Brain microvascular endothelial cell (primary cell): ENCODE measurements around the gene LCK.

Source experiments
- DNase-seq: peaks from one replicate; pipeline ENCODE4 v3.0.0-alpha.2; 2020
- H3K27ac ChIP-seq: fragments of 250-450 bp; sonication (Bioruptor Pico); 2 replicates; pipeline ENCODE4 v1.5.1; 2020; ENCODE audit warnings: mild to moderate bottlenecking, moderate library complexity
- H3K27me3 ChIP-seq: fragments of 250-450 bp; sonication (Bioruptor Pico); replicated peaks from 2 replicates; pipeline ENCODE4 v1.5.1; 2020; ENCODE audit warnings: mild to moderate bottlenecking
- H3K36me3 ChIP-seq: fragments of 250-450 bp; sonication (Bioruptor Pico); replicated peaks from 2 replicates; pipeline ENCODE4 v1.5.1; 2020; ENCODE audit warnings: mild to moderate bottlenecking
- H3K4me3 ChIP-seq: 2 replicates; pipeline ENCODE4 v1.5.1; 2011; ENCODE audit warnings: low read depth, mild to moderate bottlenecking, control low read depth, low read length, moderate library complexity
- CTCF ChIP-seq: IDR thresholded peaks from 2 replicates; pipeline ENCODE4 v1.5.1; 2011; ENCODE audit warnings: low read depth, mild to moderate bottlenecking, moderate library complexity, low read length, control low read depth, inconsistent platforms; ENCODE audit errors: missing control alignments
- in situ Hi-C: cut with HindIII; loops from 2 replicates; pipeline ENCODE4 v1.10.0; 2017; ENCODE audit warnings: low sequenced_read_pairs, low pct_ligation_motif_present

LCK gene

GRCh38 chr1:32221980-32222755 is 28.9 kb upstream of the LCK start, which contains the start of the genes EIF3I and TMEM234:
Gene EIF3I, plus strand, starts transcription at chr1:32222407. Its CDS starts 35 bp downstream, at chr1:32222442.
Gene TMEM234, minus strand, starts transcription at chr1:32222353. Its CDS starts 31 bp downstream, at chr1:32222322.
- no peak for TF ChIP-seq CTCF
- Histone ChIP-seq H3K4me3 (peak within 1 kb of the TSS; percentile 95), H3K27me3 (no peaks in the 10 kb centered on the region), H3K27ac (peak within 1 kb of the TSS; percentile 93), H3K36me3 (peaks cover 22% of the 10 kb centered on the region)
- DNase-seq: peak; percentile 90
- in situ Hi-C loops: no loop called here

GRCh38 chr1:32223683-32224082 is 27.4 kb upstream of the LCK start:
- Histone ChIP-seq H3K27me3 (no peaks in the 10 kb centered on the region), H3K27ac (no peak overlapping the region), H3K36me3 (peaks cover 35% of the 10 kb centered on the region), H3K4me3 (no peak overlapping the region)
- TF ChIP-seq CTCF: peak; percentile 28
- DNase-seq: peak; percentile 33
- in situ Hi-C loops: no loop called here

GRCh38 chr1:32224285-32224684 is 26.8 kb upstream of the LCK start:
- H3K27me3 ChIP-seq: no peaks in the 10 kb centered on the region
- no peak for DNase-seq
- in situ Hi-C loops: no loop called here
- no peak overlapping the region for H3K4me3 ChIP-seq
- no peak overlapping the region for H3K27ac ChIP-seq
- no peak for TF ChIP-seq CTCF
- H3K36me3 ChIP-seq: peaks cover 41% of the 10 kb centered on the region

- in situ Hi-C loops: no loop called here
- no peak overlapping the region for H3K4me3 ChIP-seq
These were observed 22.3 kb upstream of the LCK start for GRCh38 chr1:32228771-32229170.

GRCh38 chr1:32231843-32232432 is 19.1 kb upstream of the LCK start:
- no peak overlapping the region for H3K4me3 ChIP-seq
- H3K27me3 ChIP-seq: no peaks in the 10 kb centered on the region
- no peak for DNase-seq
- TF ChIP-seq CTCF: no peak
- H3K27ac ChIP-seq: no peak overlapping the region
- H3K36me3 ChIP-seq: peaks cover 45% of the 10 kb centered on the region
- in situ Hi-C loops: no loop called here

More at GRCh38 chr1:32228771-32229170, 22.3 kb upstream of the LCK start:
- no peak for DNase-seq
- H3K27me3 ChIP-seq: no peaks in the 10 kb centered on the region
- no peak for TF ChIP-seq CTCF
- peaks cover 63% of the 10 kb centered on the region for H3K36me3 ChIP-seq
- H3K27ac ChIP-seq: no peak overlapping the region
